Activated T-cell treated with anti-CD3 and anti-CD28 coated beads, Interleukin-2, amount 50 U/mL, for 24 hours (primary cell): ENCODE data around the gene TSPAN17.
A peak's percentile ranks its signal among the peaks of the same experiment; 100 is the strongest.

Experiments
- DNase-seq: peaks from one replicate; pipeline ENCODE4 v3.0.0-alpha.2; 2020
- H3K27ac Mint-ChIP-seq: 2 replicates; pipeline ENCODE4 v1.8.0; 2020; ENCODE audit warnings: mild to moderate bottlenecking, mixed read lengths
- H3K27me3 Mint-ChIP-seq: 2 replicates; pipeline ENCODE4 v1.8.0; 2020; ENCODE audit warnings: mixed read lengths
- H3K36me3 Mint-ChIP-seq: 2 replicates; pipeline ENCODE4 v1.8.0; 2020; ENCODE audit warnings: low read depth, mixed read lengths
- H3K4me1 Mint-ChIP-seq: 2 replicates; pipeline ENCODE4 v1.8.0; 2020; ENCODE audit warnings: low read depth, mixed read lengths
- H3K4me3 Mint-ChIP-seq: 2 replicates; pipeline ENCODE4 v1.8.0; 2020; ENCODE audit warnings: mild to moderate bottlenecking, moderate library complexity, mixed read lengths
- H3K9me3 Mint-ChIP-seq: 2 replicates; pipeline ENCODE4 v1.8.0; 2020; ENCODE audit warnings: mixed read lengths

Gene TSPAN17

GRCh38 chr5:176629317-176629852 is 17.9 kb upstream of the TSPAN17 start:
- H3K9me3 Mint-ChIP-seq: no peaks in the 10 kb centered on the region

DNA sequence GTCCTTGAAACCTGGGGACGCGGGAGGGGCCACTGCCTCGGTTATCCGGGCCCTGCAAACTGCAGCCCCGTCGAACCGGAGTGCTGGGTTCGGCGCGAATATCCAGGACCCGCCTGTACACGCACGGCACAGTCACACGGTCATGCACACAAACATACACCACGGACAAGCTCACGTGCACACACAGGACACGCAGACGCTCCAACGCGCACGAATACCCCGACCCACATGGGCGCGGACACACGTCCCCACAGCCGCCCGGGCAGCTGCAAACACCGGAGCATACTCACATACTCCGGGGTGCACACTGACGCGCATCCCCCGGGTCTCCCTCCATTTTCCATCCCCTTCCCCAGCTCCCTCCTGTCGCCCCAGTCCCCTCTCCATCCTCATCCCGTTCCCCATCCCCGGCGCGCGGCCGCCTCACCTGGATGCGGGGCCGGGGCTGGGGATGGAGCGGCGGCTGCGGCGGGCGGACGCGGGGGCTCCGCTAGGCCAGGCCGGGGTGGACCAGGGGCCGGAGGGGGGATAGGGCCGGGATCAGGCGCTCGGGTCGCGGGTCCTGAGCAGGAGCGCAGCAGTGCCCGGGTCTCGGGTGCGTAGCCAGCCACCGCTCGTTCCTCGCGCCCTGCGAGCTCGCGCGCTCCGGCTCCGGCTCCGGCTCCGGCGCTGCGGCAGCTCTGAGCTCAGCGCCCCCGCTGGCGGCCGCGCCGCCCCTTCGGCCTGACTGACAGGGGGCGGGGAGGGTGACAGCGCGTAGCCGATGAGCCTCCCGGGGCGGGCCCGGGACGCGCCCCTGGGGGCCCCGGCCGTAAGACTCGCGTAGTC is 17.2 kb upstream of the TSPAN17 start, which contains the start of the genes EIF4E1B and SNCB:
Gene EIF4E1B, plus strand, starts transcription at position 823 of the 828 bp plus-strand sequence. CDS start 12,113 bp downstream, outside the sequence.
Gene SNCB, minus strand, starts transcription at position 682 of the 828 bp plus-strand sequence. CDS start 880 bp downstream, outside the sequence.
- DNase-seq: peak; percentile 78
- peak within 1 kb of the TSS; percentile 54 for H3K4me3 Mint-ChIP-seq
- H3K27ac Mint-ChIP-seq: no peak within 1 kb of the TSS
- peaks cover 16% of the 10 kb centered on the region for H3K4me1 Mint-ChIP-seq
- H3K27me3 Mint-ChIP-seq: peaks cover 85% of the 10 kb centered on the region
- H3K36me3 Mint-ChIP-seq: no peaks in the 10 kb centered on the region
- no peaks in the 10 kb centered on the region for H3K9me3 Mint-ChIP-seq

More at GRCh38 chr5:176629317-176629852, 17.9 kb upstream of the TSPAN17 start:
- H3K27me3 Mint-ChIP-seq: peaks cover 83% of the 10 kb centered on the region
- no peak overlapping the region for H3K27ac Mint-ChIP-seq
- H3K4me3 Mint-ChIP-seq: no peak overlapping the region
- H3K36me3 Mint-ChIP-seq: no peaks in the 10 kb centered on the region
- no peak for DNase-seq
- peaks cover 16% of the 10 kb centered on the region for H3K4me1 Mint-ChIP-seq

DNA sequence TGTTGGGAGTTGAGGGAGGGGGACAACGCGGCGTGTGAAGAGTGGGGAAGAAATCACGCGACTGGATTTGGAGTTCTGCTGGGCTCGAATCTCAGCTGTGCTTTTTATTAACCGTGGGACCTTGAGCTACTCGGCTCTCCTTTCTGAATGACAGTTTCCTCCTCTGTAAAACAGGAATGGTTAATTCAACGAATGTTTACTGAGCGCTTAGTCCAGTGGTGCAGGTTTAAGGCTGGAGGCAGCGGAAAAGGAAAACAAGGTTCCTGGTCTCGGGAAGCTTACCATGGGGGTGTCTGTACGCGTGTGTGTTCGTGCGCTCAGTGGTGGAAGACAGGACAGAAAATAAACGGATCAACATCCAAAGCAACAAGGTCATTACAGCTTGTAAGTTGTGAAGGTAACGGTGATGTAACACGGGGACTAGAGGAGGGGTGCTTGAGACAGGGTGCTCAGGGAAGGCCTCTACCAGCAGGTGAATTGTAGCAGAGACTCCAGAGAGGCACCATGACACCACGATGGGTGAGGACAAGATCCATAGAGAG is 16.5 kb upstream of the TSPAN17 start:
- no peaks in the 10 kb centered on the region for H3K36me3 Mint-ChIP-seq
- DNase-seq: no peak
- peaks cover 16% of the 10 kb centered on the region for H3K4me1 Mint-ChIP-seq
- no peaks in the 10 kb centered on the region for H3K9me3 Mint-ChIP-seq
- peaks cover 86% of the 10 kb centered on the region for H3K27me3 Mint-ChIP-seq
- peak overlapping the region; percentile 54 for H3K4me3 Mint-ChIP-seq
- no peak overlapping the region for H3K27ac Mint-ChIP-seq

DNA sequence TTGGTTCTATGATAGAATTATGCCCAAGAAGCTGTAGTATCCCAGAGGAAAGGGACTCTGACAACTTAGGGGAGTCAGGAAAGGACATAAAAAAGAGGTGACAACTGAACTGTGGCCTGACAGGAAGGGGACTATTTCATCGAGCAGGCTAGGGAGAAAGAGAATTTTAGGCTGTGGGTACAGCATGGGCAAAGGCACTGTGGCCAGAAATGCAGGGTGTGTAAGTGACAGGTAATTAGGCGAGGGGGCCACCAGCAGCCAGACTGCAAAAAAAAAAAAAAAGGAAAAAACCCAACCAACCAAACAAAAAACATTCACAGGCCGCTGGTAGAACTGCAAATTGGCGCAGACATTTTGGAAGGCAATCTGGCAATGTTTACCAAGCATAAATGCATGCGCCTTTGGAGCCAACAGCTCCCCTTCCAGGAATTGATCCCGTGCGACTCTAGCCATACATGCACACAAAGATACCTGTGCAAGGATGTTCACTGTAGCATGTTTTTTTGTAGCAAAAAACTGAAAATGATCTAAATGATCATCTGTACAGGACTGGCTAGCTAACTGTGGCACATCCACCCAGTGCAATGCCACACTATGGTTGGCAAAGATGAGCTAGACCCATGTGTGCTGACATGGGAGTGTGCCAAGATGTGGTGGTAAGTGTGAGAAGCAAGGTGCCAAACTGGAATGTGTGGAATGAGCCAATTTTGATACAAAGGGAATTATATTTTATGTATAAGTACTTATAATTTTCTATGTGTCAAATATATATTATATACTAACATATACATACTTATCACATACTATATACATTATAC is 15.7 kb upstream of the TSPAN17 start:
- H3K9me3 Mint-ChIP-seq: no peaks in the 10 kb centered on the region
- peaks cover 86% of the 10 kb centered on the region for H3K27me3 Mint-ChIP-seq
- no peaks in the 10 kb centered on the region for H3K36me3 Mint-ChIP-seq
- DNase-seq: no peak
- H3K4me3 Mint-ChIP-seq: no peak overlapping the region
- peaks cover 16% of the 10 kb centered on the region for H3K4me1 Mint-ChIP-seq
- H3K27ac Mint-ChIP-seq: no peak overlapping the region

DNA sequence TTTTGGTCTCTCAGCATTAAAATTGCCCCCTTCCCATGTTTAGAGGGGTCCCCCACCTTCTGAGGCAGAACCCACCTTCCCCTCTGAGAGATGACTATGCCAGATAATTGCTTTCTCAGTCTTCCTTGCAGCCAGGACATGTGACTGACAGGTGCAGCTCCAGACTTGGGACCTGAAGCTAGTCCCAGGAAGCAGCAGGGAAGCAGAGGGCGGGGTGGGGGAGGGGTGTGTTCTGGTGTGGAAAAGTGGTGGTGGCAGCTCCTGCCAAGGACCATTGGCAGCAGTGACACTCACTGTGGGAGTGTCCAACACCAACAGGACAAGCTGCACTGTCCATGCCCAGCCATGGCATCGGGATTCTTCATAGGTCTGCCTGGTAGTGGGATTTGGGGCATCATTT is 14.5 kb upstream of the TSPAN17 start:
- H3K27me3 Mint-ChIP-seq: peaks cover 75% of the 10 kb centered on the region
- H3K4me3 Mint-ChIP-seq: no peak overlapping the region
- no peaks in the 10 kb centered on the region for H3K9me3 Mint-ChIP-seq
- no peak for DNase-seq
- H3K4me1 Mint-ChIP-seq: peaks cover 16% of the 10 kb centered on the region
- H3K27ac Mint-ChIP-seq: no peak overlapping the region
- no peaks in the 10 kb centered on the region for H3K36me3 Mint-ChIP-seq

DNA sequence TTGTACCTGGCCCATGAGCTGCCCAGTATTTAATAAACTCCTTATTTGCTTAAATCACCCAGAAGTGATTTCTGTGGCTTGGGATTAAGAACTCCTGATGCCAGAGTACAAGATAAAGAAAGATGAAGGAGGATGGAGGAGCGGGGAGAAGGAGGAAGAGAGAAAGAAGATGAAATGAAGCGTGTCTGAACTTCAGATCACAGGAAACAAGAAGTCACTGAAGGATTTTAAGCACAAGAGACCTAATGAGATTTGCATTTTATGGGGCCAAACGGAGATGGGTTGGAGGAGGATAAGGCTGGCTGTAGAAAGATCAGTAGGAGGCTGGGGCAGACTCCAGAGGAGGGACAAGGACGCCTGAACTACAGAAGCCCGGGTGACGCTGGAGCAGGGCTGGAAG is 13.7 kb upstream of the TSPAN17 start:
- Mint-ChIP-seq H3K27me3 (peaks cover 66% of the 10 kb centered on the region), H3K4me1 (peaks cover 16% of the 10 kb centered on the region), H3K36me3 (no peaks in the 10 kb centered on the region), H3K4me3 (no peak overlapping the region), H3K9me3 (no peaks in the 10 kb centered on the region), H3K27ac (no peak overlapping the region)
- no peak for DNase-seq

DNA sequence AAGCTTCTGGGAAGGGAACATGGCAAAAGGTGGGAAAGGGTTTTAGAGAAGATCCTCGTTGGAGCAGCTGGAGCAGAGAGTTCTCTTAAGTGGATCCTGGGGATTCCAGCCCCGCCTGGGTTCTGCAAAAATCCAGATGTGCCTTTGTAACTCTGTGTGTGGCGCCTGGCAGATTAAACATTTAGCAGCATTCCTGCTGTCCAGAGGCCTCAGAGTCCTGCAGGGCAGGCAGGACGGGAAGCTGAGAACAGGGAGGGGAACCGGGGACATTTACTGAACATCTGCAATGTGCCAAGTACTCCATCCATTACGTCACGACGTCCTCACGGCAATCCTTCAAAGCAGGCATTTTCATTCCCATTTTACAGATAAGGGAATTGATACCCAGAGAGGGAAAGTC is 10.9 kb upstream of the TSPAN17 start:
- H3K4me3 Mint-ChIP-seq: no peak overlapping the region
- DNase-seq: no peak
- no peaks in the 10 kb centered on the region for H3K36me3 Mint-ChIP-seq
- no peaks in the 10 kb centered on the region for H3K9me3 Mint-ChIP-seq
- no peak overlapping the region for H3K27ac Mint-ChIP-seq
- H3K27me3 Mint-ChIP-seq: peaks cover 42% of the 10 kb centered on the region
- peaks cover 6% of the 10 kb centered on the region for H3K4me1 Mint-ChIP-seq

DNA sequence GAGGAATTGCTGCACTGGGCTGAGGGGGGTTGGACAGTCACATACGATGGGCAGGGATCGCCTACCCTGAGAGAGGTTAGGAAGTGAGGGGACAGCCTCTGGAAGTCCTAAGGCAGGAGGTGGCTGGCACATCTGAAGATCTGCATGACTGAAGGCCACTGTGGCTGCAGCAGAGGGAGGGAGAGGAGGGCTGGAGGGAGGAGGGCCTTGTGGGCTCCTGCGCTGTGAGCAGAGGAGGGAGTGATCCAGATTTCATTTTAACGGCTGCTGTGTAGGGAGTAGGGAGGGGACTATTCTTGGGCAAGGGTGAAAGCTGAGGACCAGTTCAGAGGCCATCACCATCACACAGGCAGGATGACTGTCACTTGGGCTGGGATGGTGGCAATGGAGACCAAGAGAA is 9.7 kb upstream of the TSPAN17 start:
- Mint-ChIP-seq H3K27me3 (peaks cover 33% of the 10 kb centered on the region), H3K36me3 (no peaks in the 10 kb centered on the region), H3K9me3 (no peaks in the 10 kb centered on the region), H3K4me1 (peaks cover 6% of the 10 kb centered on the region), H3K27ac (no peak overlapping the region), H3K4me3 (no peak overlapping the region)
- no peak for DNase-seq

DNA sequence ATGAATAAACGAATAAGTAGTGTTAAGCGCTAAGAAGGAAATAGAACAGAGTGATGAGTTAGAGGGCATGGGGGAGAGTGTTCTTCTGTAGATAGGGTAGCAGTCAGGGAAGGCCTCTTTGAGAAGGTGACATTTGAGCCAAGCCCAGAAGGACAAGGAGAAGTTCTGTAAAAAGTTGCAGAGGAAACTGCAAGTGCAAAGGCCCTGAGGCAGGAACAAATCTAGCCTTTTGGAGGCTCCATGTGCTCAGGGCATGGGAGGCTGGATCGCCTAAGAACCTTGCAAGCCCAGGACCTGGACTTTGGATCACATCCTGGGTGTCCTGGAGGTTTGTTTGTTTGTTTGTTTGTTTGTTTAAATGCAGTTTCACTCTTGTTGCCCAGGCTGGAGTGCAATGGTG is 8.8 kb upstream of the TSPAN17 start:
- Mint-ChIP-seq H3K36me3 (no peaks in the 10 kb centered on the region), H3K27me3 (peaks cover 26% of the 10 kb centered on the region), H3K4me3 (no peak overlapping the region), H3K9me3 (no peaks in the 10 kb centered on the region), H3K27ac (no peak overlapping the region), H3K4me1 (peaks cover 6% of the 10 kb centered on the region)
- no peak for DNase-seq

DNA sequence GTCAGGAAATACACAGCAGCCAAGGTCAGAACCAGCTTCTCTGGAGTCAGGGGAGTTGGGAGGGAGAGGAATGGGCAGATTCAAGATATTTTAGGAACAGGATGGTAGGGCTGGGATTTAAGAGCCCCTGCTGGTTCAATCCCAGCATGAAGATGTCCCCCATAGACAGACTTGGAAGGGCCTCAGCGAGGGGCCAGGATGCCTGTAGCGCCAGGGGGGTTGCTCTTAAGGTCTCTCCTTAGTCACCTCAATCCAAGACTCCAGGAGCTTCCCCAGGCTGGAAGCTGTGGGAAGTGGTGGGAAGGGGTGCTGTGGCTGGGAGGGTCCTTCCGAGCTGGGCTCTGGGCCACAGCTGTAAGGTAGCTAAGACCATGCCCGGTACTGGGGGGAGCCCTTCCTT is 8.1 kb upstream of the TSPAN17 start:
- no peaks in the 10 kb centered on the region for H3K9me3 Mint-ChIP-seq
- H3K4me1 Mint-ChIP-seq: peaks cover 4% of the 10 kb centered on the region
- H3K4me3 Mint-ChIP-seq: no peak overlapping the region
- H3K27ac Mint-ChIP-seq: no peak overlapping the region
- no peak for DNase-seq
- H3K27me3 Mint-ChIP-seq: peaks cover 18% of the 10 kb centered on the region
- no peaks in the 10 kb centered on the region for H3K36me3 Mint-ChIP-seq

GRCh38 chr5:176639981-176640380 is 7.3 kb upstream of the TSPAN17 start:
- no peak overlapping the region for H3K4me3 Mint-ChIP-seq
- peaks cover 4% of the 10 kb centered on the region for H3K4me1 Mint-ChIP-seq
- peaks cover 13% of the 10 kb centered on the region for H3K27me3 Mint-ChIP-seq
- DNase-seq: no peak
- H3K27ac Mint-ChIP-seq: no peak overlapping the region
- H3K36me3 Mint-ChIP-seq: no peaks in the 10 kb centered on the region
- H3K9me3 Mint-ChIP-seq: no peaks in the 10 kb centered on the region

DNA sequence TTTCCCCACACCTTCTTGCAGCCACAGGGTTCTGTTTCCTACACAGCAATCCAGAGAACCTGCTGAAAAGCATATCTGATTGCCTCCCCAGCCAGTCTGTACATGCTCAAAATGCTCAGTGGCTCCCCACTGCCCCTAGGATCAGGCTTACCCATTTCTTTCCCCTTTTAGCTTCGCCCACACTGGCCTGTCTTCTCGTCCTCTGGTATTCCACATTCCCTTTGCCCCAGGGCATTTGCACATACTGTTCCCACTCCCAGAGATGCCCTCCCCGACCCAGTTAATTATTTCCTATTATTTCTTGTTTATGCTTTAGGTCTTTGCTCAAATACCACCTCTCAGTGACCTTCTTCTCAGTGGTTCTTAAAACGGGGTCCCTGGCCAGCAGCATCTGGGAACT is 6.7 kb upstream of the TSPAN17 start:
- Mint-ChIP-seq H3K36me3 (no peaks in the 10 kb centered on the region), H3K4me3 (no peak overlapping the region), H3K27me3 (peaks cover 7% of the 10 kb centered on the region), H3K4me1 (peaks cover 4% of the 10 kb centered on the region), H3K9me3 (no peaks in the 10 kb centered on the region), H3K27ac (no peak overlapping the region)
- DNase-seq: no peak

GRCh38 chr5:176642675-176643490 is 4.4 kb upstream of the TSPAN17 start:
- no peak overlapping the region for H3K4me3 Mint-ChIP-seq
- no peak overlapping the region for H3K27ac Mint-ChIP-seq
- H3K36me3 Mint-ChIP-seq: peaks cover 2% of the 10 kb centered on the region
- H3K27me3 Mint-ChIP-seq: no peaks in the 10 kb centered on the region
- H3K4me1 Mint-ChIP-seq: peaks cover 19% of the 10 kb centered on the region
- no peak for DNase-seq
- H3K9me3 Mint-ChIP-seq: no peaks in the 10 kb centered on the region
